GM19035 (cell line): ENCODE results near the gene FBXO28.
"Not testable (repeated sequence)": the region's sequence is repeated elsewhere in the genome, so short reads cannot be mapped to it uniquely, and the experiment has no call there.

ENCODE experiments used
- ATAC-seq: cut with Tn5 transposase; IDR thresholded peaks from one replicate; pipeline ENCODE4 v1.9.1; 2021; ENCODE audit not compliant: unreplicated experiment

Gene FBXO28

GRCh38 chr1:224113918-224114786 lies at the start of gene FBXO28:
Gene FBXO28, plus strand, starts transcription at chr1:224114111. Its CDS starts 19 bp downstream, at chr1:224114130.
- peak; percentile 96 for ATAC-seq

DNA sequence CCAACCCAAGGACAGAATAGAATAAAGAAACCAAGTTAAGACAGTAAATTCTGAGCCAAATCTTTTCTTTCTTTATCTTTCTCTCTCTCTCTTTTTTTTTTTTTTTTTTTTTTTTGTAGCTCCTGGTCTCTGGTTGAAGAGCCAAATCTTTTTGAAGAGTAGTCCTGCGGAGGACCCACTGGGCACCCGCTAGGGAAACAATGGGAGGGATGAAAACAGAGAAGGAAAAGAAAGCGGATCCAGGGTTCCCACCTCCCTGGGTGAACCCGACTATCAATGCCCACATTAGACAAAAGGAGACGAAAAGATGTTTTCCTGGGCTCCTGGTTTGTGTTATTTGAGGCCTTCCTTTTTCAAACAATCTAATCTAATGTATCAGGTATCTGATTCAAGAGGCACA lies 49.8 kb upstream of the FBXO28 start:
- no peak for ATAC-seq

DNA sequence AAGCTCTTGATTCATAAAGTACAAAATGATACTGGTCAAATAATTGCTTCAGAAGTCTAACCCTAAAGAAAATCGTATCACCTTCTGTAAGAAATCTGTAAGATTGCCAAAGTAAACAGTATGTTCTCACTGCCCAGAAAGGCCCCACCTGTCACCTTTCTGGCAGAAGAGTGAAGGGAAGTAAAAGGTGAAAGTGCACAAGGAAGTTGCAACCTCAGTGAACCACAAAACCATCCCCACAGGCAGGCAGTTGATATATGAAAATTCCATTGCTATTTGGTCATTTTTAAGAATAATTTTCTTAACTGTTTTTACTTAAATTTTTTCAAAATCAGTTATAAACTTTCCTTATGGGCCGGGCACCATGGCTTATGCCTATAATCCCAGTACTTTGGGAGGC lies 48.5 kb upstream of the FBXO28 start:
- no peak for ATAC-seq

GRCh38 chr1:224067207-224067606 lies 46.7 kb upstream of the FBXO28 start:
- ATAC-seq, result no peak

DNA sequence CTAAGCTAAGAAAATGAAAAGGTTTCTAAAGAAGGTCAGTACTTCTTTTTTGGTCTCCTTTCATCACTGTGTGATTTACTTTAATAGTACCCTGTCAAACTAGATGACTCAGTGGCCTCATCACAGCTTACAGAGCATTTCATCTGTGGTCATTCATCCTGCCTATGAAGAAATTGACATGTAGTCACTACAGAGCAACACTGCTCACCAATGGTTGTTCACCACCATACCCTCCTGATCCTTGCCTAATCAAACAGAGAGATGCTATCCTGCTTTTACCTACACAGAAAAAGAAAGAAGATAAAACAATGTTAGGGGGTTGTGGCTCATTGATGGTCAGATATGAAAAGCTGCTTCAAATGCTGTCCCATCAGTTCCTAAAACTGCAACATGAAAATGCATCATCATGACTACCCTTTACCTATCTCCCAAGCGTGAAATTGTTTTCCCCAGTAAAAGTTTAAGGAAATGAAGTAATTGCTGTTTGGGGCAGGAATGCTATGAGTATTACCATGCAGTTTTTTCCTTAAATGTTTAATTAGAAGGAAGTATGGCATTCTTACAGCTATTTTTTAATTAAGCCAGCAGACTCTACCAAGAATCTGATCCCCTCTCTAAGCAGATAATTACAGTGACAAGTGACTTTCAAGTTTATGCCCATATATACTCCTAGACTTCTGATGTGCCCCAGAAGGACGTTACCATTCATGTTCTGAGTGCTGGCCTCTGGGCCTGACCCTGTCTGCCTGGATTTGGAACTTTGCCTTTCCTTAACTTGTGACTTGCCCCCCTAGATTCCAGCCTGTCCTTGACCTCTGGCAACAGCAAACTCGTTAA lies 46.1 kb upstream of the FBXO28 start:
- ATAC-seq, result no peak

DNA sequence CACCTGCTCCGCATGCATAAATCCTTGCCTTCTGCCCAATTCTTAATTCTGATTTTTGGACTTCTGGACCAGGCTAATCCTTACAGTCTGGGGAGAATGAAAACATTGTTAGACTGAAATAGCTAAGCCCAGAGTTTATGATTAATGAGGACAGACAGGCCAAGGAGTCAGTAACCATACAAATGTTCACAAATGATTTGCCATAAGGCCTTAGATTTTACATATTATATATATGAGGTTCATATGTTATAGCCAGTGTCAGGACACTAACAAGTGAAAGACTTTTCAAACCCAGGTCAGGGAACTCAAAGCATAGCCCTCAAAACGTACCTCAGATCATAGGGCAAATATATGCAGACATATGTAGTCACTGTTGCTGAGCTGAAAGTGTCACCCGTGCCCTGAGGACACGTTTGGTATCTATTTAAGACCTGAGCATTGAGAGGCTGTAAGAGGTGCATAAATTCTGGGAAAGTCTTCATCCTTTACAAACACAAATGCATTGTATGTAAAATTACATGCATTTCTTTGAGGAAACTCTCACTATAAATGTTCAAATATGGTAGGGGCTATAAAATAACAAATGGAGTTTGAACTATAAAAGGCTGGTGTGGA lies 45.3 kb upstream of the FBXO28 start:
- ATAC-seq, result no peak

DNA sequence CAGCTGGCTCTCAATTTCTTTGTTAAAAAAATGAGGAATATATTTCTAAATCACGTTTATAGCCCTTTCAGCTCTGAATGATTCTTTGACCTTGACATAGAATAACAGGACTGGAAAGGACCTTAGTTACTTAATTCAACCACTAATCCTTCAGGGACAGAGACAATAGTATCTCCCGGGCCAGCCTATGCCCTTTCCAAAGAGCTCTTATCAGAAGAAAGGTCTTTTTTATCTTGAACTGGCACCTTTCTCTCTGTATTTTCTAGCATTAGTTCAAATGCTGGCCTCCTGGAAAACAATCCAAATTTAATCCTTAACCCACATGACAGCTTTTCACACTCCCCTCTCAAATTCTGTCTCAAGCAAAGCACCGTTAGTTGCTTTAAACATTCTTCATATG lies 44.8 kb upstream of the FBXO28 start:
- no peak for ATAC-seq

DNA sequence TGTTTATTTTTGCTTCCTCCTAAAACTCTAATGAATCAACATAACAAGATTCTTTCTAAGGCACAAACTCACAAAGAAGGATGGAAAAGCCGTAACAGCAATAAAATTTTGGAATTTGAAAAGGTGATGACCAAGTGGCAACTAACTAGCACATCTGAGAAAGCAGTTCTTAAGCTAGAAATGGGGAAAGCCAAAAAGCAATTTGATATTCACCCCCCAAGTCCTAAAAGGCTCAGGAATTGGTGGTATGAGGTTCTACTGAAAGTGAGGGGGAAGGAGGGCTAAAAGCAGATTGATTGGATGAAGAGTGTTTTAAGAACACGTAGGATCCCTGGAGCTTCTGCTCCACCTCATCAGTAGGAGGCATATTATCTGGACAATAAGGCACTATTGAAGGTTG lies 43.4 kb upstream of the FBXO28 start:
- ATAC-seq, result no peak

GRCh38 chr1:224076407-224076806 lies 37.5 kb upstream of the FBXO28 start:
- no peak for ATAC-seq

DNA sequence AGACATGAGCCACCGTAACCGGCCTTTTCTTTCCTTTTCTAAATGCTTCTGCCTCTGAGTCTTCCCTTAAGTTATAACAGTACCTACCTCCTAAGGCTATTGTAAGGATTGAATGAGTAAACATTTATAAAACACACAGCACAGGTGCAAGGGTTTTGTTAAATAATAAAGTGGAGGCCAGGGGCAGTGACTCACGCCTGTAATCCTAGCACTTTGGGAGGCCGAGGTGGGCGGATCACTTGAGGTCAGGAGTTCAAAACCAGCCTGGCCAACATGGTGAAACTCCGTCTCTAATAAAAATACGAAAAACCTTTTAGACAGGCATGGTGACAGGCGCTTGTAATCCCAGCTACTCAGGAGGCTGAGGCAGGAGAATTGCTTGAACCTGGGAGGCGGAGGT lies 34.3 kb upstream of the FBXO28 start:
- not testable (repeated sequence) for ATAC-seq

- no peak for ATAC-seq
Measured at GRCh38 chr1:224080115-224080774, 33.7 kb upstream of the FBXO28 start.

DNA sequence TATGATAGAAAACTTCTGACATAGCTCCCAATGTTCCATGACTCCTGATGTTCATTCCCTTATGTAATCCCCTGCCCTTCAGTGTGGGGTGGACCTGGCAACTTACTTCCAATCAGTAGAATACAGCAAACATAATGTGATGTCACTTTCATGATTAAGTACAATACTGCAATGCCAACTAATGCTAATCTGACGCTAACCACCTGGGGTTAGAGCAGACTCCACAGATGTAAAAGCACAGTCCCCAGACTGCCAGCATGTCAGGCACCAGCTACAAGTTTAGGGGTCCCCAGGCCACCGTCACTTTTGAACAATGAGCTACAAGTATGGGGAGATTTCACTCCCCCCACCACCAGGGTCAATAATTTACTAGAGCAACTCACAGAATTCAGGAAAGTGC lies 32.3 kb upstream of the FBXO28 start:
- no peak for ATAC-seq

- ATAC-seq, result no peak
Measured at GRCh38 chr1:224082146-224082545, 31.8 kb upstream of the FBXO28 start.

DNA sequence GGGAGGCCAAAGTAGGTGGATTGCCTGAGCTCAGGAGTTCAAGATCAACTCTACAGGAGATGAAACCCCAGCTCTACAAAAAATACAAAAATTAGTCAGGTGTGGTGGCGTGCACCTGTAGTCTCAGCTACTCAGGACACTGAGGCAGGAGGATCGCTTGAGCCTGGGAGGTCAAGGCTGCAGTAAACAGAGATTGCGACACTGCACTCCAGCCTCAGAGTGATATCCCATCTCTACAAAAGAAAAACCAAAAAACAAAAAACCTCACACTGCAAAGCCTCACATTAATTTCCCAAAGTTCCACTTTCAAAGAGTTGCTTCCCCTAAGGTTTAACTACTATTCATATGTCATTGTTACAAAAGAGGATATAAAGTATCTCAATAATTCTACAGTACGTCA lies 29.0 kb upstream of the FBXO28 start:
- ATAC-seq, result no peak

- ATAC-seq, result no peak
Measured at GRCh38 chr1:224085421-224086108, 28.3 kb upstream of the FBXO28 start.

GRCh38 chr1:224087286-224087794 lies 26.6 kb upstream of the FBXO28 start:
- no peak for ATAC-seq

DNA sequence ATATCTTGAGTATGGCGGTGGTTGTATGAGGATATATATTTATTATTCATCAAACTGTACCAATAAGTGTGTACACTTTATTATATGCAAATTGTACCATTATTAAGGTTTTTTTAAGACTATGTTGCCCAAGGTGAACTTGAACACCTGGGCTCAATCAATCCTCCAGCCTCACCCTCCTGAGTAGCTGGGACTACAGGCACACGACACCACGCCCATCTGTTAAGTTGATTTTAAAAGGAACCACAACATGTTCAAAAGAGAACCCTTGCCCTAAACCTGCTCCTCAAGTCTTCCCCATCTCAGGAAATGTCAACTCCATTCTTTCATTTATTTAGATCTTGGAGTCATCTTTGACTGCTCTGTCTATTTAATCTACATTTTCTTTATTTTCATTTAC lies 24.3 kb upstream of the FBXO28 start:
- ATAC-seq, result no peak

DNA sequence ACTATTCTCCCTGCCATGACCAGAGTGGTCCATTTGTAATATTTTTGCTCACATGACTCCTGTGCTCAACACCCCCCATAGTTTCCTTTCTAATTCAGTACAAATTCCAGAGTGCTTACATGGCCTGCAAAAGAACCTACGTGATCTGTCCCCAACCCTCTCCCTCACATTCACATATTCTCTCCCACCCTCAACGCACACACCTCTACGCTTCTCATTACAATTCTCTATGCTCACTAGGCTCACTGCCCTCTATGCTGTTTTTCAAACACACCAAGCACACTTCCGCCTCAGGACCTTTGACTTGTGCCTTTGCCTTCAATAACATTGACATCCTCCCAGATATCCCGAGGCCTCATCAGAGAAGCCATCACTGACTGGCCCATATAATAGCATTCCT lies 23.8 kb upstream of the FBXO28 start:
- ATAC-seq, result no peak

GRCh38 chr1:224092111-224092510 lies 21.8 kb upstream of the FBXO28 start:
- ATAC-seq, result no peak

DNA sequence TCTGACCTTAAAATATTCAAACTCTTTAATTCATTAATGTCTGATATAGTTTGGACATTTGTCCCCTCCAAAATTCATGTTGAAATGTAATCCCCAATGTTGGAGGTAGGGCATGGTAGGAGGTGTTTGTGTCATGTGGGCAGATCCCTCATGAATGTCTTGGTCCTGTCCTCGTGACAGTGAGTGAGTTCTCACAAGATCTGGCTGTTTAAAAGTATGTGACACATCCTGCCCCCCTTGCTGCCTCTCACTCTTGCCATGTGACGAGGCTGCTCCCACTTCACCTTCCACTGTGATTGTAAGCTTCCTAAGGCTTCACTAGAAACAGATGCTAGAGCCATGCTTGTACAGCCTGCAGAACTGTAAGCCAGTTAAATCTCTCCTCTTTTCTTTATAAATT lies 21.3 kb upstream of the FBXO28 start:
- no peak for ATAC-seq
